Superior temporal gyrus (tissue), 1 donor: Measurements from ENCODE around the gene TM9SF3.
"Not testable (repeated sequence)": the region's sequence is repeated elsewhere in the genome, so short reads cannot be mapped to it uniquely, and the experiment has no call there.

Experiments
- DNase-seq: peaks from one replicate; pipeline ENCODE4 v3.0.0-alpha.2; 2016; ENCODE audit errors: extremely low spot score

TM9SF3 gene

GRCh38 chr10:96598846-96599245, 12.0 kb upstream of the TM9SF3 start:
- DNase-seq = no peak

GRCh38 chr10:96596422-96597407, 9.9 kb upstream of the TM9SF3 start:
- DNase-seq = no peak

GRCh38 chr10:96595741-96596140, 8.9 kb upstream of the TM9SF3 start:
- no peak for DNase-seq

- DNase-seq = no peak
Observed at GRCh38 chr10:96591946-96592345, 5.1 kb upstream of the TM9SF3 start.

GRCh38 chr10:96588616-96589419, 2.0 kb upstream of the TM9SF3 start:
- DNase-seq = peak; percentile 28

- DNase-seq = no peak
Observed at GRCh38 chr10:96588060-96588554, 1.3 kb upstream of the TM9SF3 start.

- peak; percentile 74 for DNase-seq
Observed at GRCh38 chr10:96587264-96588059, 650 bp upstream of the TM9SF3 start.

- no peak for DNase-seq
Observed at GRCh38 chr10:96585736-96586418, 935 bp downstream of the TM9SF3 start.

- DNase-seq = no peak
Observed at GRCh38 chr10:96584474-96584873, 2.3 kb downstream of the TM9SF3 start.

GRCh38 chr10:96584035-96584434, 2.8 kb downstream of the TM9SF3 start:
- no peak for DNase-seq

- no peak for DNase-seq
Observed at GRCh38 chr10:96579133-96579532, 7.7 kb downstream of the TM9SF3 start.

- no peak for DNase-seq
Observed at GRCh38 chr10:96578633-96579032, 8.2 kb downstream of the TM9SF3 start.

- no peak for DNase-seq
Observed at GRCh38 chr10:96578022-96578421, 8.8 kb downstream of the TM9SF3 start.

- DNase-seq = no peak
Observed at GRCh38 chr10:96577069-96577468, 9.7 kb downstream of the TM9SF3 start.

- no peak for DNase-seq
Observed at GRCh38 chr10:96576277-96576980, 10.4 kb downstream of the TM9SF3 start.

GRCh38 chr10:96574564-96574963, 12.2 kb downstream of the TM9SF3 start:
- not testable (repeated sequence) for DNase-seq

GRCh38 chr10:96573036-96573435, 13.8 kb downstream of the TM9SF3 start:
- DNase-seq = no peak

- no peak for DNase-seq
Observed at GRCh38 chr10:96570983-96571964, 15.5 kb downstream of the TM9SF3 start.

- no peak for DNase-seq
Observed at GRCh38 chr10:96570511-96570910, 16.3 kb downstream of the TM9SF3 start.
